GM04503 (cell line): ENCODE measurements around the gene OR6C74.

Experiments
- DNase-seq: peaks from one replicate; pipeline ENCODE4 v3.0.0-alpha.2; 2012; ENCODE audit warnings: low read depth

OR6C74 gene

DNA sequence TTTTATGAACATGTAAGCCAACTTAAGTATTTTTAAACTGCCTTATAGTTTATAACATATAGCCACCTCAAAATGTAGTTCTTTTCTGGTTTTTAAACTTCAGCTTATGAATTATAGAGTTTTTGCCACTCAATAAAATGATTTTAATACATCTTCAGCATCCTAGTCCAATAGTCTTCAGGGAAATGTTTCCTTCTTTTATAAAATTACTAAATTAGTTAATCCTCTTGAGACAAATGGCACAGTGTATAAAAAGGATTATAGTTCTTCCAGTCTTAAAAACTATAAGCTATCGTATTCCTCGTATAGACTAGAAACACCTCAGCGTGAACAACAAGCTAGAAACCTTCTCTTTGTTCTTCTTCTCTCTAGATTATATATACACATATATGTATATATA, at the start of gene OR6C74:
Gene OR6C74, plus strand, starts transcription at position 301 of the 400 bp plus-strand sequence. CDS start 2,679 bp downstream, outside the sequence.
- DNase-seq: no peak

DNA sequence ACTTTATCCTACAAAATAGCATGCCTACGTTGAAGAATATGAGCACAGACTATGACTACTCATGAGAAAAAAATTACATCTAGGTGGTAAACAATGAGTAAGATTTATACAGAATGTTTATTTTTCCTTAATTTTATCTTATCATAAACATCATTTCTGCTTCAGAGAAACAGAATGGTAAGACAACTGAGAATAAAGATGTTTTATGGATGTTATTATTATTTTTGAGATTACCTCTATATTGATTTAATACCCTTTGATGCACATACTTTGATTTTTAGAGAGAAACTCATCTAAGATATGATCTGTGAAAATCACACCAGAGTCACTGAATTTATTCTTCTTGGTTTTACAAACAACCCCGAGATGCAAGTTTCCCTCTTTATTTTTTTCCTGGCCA, 23.7 kb upstream of the OR6C74 start, which contains the start of gene OR10A7:
Gene OR10A7, plus strand, starts transcription at position 301 of the 400 bp plus-strand sequence. Its CDS starts 0 bp downstream, at position 301.
- no peak for DNase-seq

DNA sequence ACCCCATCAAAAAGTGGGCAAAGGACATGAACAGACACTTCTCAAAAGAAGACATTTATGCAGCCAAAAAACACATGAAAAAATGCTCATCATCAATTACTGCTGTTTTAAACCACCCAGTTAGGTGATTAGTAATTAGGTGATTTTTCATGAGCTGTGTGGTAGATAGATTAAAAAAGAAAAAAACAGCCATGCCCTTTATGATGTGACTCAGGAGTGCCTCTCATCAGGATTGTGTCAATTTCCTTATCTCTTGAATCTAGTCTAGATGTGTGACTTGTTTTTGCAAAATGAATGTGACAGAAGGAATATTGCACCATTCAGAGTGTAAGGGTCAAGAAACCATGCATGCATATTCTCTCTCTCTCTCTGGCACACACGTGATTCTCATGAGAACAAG, 17.9 kb upstream of the OR6C74 start:
- no peak for DNase-seq

DNA sequence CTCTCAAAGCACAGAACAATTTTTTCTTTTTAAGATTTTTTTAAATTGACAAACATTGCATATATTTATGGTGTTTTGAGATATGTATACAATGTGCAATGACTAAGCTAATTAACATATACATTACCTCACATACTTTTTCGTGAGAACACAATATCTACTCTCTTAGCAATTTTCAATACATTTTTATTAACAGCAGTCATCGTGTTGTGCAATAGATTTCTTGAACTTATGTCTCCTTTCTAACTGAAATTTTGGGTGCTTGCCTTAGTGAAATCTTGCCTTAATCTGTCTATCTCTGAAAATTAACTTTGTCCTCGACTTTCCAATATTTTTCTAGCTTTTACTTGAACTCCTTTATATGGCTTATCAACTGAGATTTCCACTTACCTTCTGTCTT, 16.8 kb upstream of the OR6C74 start:
- DNase-seq: no peak

DNA sequence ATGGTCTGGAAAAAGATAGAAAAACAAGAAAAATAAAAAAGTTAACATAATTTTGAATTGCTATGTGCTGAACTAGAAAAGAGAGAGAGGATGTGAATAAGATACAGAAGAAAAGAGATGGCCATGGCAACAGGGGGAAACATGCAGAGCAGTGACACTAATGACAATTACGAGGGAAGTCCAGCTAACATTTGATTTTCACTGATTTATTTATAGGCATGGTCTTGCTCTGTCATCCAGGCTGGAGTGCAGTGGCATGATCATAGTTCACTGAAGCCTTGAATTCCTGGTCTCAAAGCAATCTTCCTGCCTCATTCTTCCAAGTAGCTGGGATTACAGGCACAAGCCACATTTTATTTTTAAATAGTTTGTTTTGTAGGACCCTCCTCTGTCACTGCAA, 1.8 kb downstream of the OR6C74 start:
- no peak for DNase-seq

DNA sequence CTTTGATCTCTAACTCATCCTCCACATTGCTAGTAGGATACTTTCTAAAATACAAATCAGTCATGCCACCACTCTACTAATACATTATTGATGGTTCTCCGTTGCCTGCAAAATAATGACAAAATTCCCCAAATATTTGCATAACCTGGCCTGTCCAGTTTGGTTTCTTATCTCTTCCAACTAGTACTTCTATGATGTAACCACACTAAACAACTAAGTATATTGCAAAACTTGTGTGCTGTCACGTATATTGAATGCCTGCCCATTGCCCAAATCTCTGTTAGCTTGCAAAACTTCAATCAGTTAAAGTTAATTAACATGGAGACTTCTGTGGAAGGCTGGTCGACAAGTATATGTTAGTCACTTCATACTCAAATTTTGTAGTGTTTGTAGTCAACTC, 6.5 kb downstream of the OR6C74 start:
- no peak for DNase-seq

DNA sequence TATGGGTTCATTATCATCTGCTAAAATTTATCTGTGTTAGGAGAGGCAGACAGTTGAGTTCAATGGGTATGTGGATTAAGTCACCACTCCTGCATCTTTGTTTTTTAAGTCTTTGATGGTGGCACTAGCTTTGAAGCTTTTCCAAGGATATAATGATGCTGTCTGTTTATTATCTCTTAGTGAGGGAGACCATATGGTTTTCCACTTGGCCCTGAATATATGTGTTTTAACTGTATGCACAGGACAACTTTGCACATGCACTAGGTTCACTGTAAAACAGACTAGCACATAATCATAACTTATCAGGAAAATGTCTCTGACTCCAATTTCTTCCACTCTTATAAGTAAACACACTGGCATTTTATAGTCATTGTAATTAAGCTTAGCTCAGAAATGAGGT, 8.9 kb downstream of the OR6C74 start:
- DNase-seq: no peak

DNA sequence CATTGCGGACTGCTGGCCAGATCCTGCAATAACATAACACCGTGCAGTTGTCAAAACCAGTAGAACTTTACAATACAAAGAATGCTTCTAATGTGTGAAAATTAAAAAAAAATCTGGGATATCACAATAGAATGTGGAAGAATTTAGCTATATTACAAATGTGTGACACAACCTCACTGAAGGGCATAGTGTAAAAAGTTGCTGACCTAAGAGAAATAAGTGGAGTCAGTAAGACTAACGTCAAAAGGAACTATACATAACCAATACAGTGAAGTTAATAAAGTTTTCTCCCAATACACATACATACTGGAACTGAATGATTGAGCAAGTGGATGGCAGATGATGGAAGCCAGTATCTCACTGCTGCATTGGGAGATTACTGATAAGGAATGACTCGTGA, 12.4 kb downstream of the OR6C74 start:
- DNase-seq: no peak

DNA sequence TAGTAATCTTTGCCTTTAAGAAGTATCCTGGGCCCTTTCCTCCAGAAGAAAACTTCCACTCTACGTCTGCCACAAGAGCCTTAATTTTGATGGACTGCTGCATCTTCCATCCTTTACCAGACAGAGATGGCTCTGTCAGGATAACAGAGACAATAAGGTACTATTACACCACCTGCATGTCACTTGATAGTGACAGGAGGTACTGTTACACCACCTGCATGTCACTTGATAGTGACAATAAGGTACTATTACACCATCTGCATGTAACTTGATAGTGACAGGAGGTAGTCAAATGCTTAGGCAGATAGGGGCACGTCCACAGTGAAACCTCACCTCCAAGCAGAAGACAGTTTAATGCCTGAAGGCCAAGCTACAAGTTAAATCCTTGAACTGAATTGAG, 13.9 kb downstream of the OR6C74 start:
- no peak for DNase-seq

DNA sequence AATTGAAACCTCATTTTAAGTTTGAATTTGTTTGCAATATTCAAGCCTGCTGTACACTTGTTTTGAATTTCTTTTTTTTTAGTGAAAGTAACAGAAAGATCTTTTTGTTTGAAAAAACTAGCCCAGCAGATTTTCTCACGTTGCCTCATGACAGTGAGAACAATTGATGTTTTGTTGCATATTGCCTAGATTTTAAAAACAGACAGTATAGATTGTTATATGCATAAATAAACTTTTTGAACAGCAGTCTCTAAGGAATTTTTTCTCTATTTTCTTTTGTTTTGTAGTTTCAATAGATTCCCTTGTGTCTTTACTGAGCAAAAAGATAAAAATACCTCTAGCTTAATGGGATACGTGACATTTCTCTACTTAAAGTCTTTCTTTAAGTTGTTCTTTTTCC, 36.6 kb downstream of the OR6C74 start:
- DNase-seq: no peak

DNA sequence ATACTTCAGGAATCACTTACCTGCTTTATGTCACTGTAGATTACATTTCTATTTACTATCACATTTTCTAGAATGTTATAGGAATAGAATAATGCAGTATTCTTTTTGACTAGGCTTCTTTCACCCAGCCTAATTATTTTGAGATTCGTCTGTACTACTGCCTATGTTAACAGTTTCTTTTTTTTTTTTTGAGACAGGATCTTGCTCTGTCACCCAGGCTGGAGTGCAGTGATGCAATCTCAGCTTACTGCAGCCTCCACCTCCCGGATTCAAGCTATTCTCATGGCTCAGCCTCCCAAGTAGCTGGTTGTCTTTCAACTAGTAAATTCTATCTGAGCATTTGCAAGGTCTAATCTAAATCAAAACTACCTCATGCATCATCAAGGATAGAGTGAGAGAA, 45.6 kb downstream of the OR6C74 start:
- DNase-seq: no peak
